Uterus (tissue), 2 donors: ENCODE measurements around the gene KSR2.

Experiments
- POLR2A ChIP-seq, 2 donors: fragments of 450-650 bp; IDR thresholded peaks; one replicate each; pipeline ENCODE4 v1.6.1; 2016; ENCODE audit warnings: antibody characterized with exemption in 2 of 2, mild to moderate bottlenecking in 1 of 2, moderate library complexity in 1 of 2
- TF ChIP-seq, protein P1 (sequence below), 4 experiments: fragments of 200-600 bp in 2 of 4; fragments of 450-650 bp in 2 of 4; sonication (generic) in 2 of 4; IDR thresholded peaks; one replicate each; pipeline ENCODE4 v1.5.1; 2016 to 2019; ENCODE audit warnings: antibody characterized with exemption in 4 of 4, mild to moderate bottlenecking in 2 of 4, moderate library complexity in 1 of 4

DNA sequence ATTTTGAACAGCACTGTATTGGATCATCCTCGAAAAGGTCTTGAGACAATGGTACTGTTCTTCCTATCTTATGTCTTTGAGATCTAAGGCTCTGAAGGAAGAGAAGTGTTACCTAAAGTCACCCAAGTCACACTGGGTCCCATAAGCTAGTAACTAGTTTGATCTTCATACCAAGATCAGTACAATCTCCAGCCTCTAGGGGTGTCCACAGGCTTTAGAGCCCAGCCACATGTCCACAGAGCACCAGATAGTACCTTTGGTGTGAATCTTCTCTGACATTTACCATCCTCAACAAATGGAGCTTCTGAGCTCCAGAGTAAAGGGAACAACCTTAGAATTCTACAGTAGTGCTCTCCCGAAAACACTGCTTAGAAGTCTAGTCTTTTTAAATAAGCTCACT lies 78.7 kb downstream of the KSR2 start:
- no peak for TF ChIP-seq POLR2A (IDR thresholded peaks at IDR 0.05)
- TF ChIP-seq, protein P1, sequence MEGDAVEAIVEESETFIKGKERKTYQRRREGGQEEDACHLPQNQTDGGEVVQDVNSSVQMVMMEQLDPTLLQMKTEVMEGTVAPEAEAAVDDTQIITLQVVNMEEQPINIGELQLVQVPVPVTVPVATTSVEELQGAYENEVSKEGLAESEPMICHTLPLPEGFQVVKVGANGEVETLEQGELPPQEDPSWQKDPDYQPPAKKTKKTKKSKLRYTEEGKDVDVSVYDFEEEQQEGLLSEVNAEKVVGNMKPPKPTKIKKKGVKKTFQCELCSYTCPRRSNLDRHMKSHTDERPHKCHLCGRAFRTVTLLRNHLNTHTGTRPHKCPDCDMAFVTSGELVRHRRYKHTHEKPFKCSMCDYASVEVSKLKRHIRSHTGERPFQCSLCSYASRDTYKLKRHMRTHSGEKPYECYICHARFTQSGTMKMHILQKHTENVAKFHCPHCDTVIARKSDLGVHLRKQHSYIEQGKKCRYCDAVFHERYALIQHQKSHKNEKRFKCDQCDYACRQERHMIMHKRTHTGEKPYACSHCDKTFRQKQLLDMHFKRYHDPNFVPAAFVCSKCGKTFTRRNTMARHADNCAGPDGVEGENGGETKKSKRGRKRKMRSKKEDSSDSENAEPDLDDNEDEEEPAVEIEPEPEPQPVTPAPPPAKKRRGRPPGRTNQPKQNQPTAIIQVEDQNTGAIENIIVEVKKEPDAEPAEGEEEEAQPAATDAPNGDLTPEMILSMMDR (IDR thresholded peaks at IDR 0.05): no peak
